Limb (tissue), 2 donors: ENCODE results near the gene MYOCOS.
"Not testable (repeated sequence)": the region's sequence is repeated elsewhere in the genome, so short reads cannot be mapped to it uniquely, and the experiment has no call there.

Experiments
- DNase-seq, 2 donors: peaks; one replicate each; pipeline ENCODE4 v3.0.0-alpha.2; 2016; ENCODE audit errors: extremely low spot score in 2 of 2

The MYOCOS gene

GRCh38 chr1:171622152-171622462, at the start of gene MYOCOS:
TSS of gene MYOCOS (plus strand) at chr1:171622243. CDS start at chr1:171623884, 1,641 bp downstream.
- DNase-seq = no peak

GRCh38 chr1:171576144-171576543, 45.9 kb upstream of the MYOCOS start:
- no peak for DNase-seq

- no peak for DNase-seq
Measured at GRCh38 chr1:171581226-171581625, 40.8 kb upstream of the MYOCOS start.

- no peak for DNase-seq
Measured at GRCh38 chr1:171581766-171582165, 40.3 kb upstream of the MYOCOS start.

- no peak for DNase-seq
Measured at GRCh38 chr1:171582589-171582988, 39.5 kb upstream of the MYOCOS start.

- no peak for DNase-seq
Measured at GRCh38 chr1:171583591-171584201, 38.3 kb upstream of the MYOCOS start.

GRCh38 chr1:171585715-171586114, 36.3 kb upstream of the MYOCOS start:
- no peak for DNase-seq

GRCh38 chr1:171588230-171588629, 33.8 kb upstream of the MYOCOS start:
- DNase-seq = no peak

GRCh38 chr1:171590022-171590421, 32.0 kb upstream of the MYOCOS start:
- DNase-seq = no peak

GRCh38 chr1:171595324-171595723, 26.7 kb upstream of the MYOCOS start:
- DNase-seq = no peak

- DNase-seq = no peak
Measured at GRCh38 chr1:171596119-171596518, 25.9 kb upstream of the MYOCOS start.

GRCh38 chr1:171596705-171597104, 25.3 kb upstream of the MYOCOS start:
- DNase-seq = no peak

GRCh38 chr1:171597203-171597602, 24.8 kb upstream of the MYOCOS start:
- no peak for DNase-seq

GRCh38 chr1:171600310-171600709, 21.7 kb upstream of the MYOCOS start:
- not testable (repeated sequence) for DNase-seq

- no peak for DNase-seq
Measured at GRCh38 chr1:171600862-171601261, 21.2 kb upstream of the MYOCOS start.

- DNase-seq = not testable (repeated sequence)
Measured at GRCh38 chr1:171603042-171603441, 19.0 kb upstream of the MYOCOS start.

GRCh38 chr1:171606402-171606941, 15.6 kb upstream of the MYOCOS start:
- no peak for DNase-seq

- no peak for DNase-seq
Measured at GRCh38 chr1:171610385-171610784, 11.7 kb upstream of the MYOCOS start.

GRCh38 chr1:171611306-171611705, 10.7 kb upstream of the MYOCOS start:
- DNase-seq = no peak

GRCh38 chr1:171613282-171613681, 8.8 kb upstream of the MYOCOS start:
- no peak for DNase-seq

- DNase-seq = not testable (repeated sequence)
Measured at GRCh38 chr1:171615122-171615906, 6.7 kb upstream of the MYOCOS start.

GRCh38 chr1:171616586-171616985, 5.5 kb upstream of the MYOCOS start:
- DNase-seq = no peak
